RPMI8226 (cell line): Measurements from ENCODE around the gene CD86.

ENCODE experiments used
- DNase-seq: peaks from one replicate; pipeline ENCODE4 v3.0.0-alpha.2; 2015

Gene CD86

GRCh38 chr3:122060040-122060698 is 5.0 kb downstream of the CD86 start:
- no peak for DNase-seq

DNA sequence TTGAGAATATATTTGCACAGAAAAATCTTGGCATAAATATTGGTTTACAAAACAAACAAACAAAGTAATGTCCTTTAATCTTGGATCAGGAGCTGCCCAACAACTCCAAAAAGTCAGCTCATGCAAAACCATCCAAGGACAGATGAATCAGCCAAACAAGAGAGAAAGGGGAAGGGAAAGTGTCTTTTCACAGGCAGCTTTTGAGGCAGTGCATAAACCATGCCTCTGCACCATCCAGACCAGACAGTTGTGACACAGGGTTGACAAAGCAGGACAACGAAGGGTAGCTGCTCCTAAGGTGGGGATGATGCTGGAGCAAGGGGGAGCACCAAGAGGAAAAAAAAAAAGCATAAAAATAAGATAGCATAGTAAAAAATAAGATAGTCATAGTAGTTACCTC is 8.7 kb downstream of the CD86 start:
- DNase-seq = peak; percentile 7

- no peak for DNase-seq
These were observed 9.2 kb downstream of the CD86 start for GRCh38 chr3:122064326-122064725.

GRCh38 chr3:122066331-122067213 is 11.4 kb downstream of the CD86 start:
- peak; percentile 42 for DNase-seq

- no peak for DNase-seq
These were observed 12.0 kb downstream of the CD86 start for GRCh38 chr3:122067214-122067550.

DNA sequence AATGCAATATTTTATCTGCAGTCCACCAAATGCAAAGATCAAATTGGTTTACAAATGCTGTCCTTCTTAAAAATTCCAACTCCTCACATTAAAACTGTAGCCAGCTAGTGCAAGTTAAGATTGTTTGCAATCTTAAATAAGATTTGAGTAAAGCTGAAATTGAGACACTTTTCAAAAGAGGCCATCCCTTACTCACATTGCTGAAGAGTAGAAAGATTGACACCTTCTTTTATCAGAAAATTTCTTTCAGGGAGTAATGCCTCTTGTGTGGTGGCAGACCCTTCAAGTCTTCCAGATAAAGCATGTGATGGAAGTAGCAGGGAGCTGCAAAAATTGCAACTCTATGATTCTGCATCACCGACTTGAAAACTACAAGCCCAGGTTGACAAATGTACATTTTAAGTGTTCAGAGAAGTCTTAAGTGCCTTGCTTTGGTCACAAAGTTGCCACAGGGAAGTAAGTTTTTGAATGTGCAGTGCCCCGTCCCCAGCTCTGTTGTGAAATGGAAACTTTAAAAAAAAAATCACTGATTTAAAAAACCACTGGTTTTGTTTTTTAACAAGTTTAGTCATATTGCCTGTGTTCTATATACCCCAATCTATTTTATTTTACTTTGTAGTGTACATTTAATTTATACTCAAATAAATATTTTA is 12.6 kb downstream of the CD86 start:
- DNase-seq = no peak

GRCh38 chr3:122074621-122075265 is 19.6 kb downstream of the CD86 start:
- peak; percentile 42 for DNase-seq

DNA sequence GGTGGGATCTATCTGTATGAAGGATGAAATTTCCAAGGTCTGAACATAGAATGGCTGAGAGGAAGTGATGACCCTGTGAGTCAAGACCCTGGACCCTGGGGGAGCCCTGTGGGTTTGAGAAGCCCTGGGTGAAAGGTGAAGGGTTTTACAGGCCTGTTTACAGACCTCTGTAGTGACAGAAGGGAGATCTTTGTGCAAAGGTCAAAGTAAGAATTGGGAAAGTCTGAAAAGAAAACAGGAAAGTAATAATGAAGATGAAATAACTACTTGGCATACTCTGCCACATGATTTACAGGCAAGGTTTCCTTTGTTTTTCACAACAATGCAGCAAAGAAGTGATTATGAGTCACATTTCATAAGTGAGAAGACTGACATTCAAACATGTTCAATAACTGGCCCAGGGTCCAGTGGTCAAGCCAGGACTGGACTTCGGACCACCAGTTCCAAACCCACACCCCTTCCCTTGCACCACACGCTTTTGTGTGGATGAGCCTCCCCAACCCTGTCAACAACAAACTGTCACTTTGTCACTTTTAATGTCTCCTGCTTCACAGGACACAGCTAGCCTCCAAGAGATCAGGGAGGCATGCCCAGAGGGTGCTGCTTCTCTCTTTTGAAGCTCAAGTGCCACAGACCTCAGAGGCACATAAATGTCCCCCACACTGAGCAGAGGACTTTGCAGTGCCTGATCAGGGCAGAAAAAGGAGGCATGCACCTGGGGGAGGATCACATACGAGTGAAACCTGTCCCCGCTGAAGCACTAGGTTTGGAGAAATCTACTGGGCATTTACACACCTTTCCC is 21.5 kb downstream of the CD86 start:
- DNase-seq = peak; percentile 67

GRCh38 chr3:122077293-122078234 is 22.4 kb downstream of the CD86 start:
- DNase-seq = peak; percentile 71

DNA sequence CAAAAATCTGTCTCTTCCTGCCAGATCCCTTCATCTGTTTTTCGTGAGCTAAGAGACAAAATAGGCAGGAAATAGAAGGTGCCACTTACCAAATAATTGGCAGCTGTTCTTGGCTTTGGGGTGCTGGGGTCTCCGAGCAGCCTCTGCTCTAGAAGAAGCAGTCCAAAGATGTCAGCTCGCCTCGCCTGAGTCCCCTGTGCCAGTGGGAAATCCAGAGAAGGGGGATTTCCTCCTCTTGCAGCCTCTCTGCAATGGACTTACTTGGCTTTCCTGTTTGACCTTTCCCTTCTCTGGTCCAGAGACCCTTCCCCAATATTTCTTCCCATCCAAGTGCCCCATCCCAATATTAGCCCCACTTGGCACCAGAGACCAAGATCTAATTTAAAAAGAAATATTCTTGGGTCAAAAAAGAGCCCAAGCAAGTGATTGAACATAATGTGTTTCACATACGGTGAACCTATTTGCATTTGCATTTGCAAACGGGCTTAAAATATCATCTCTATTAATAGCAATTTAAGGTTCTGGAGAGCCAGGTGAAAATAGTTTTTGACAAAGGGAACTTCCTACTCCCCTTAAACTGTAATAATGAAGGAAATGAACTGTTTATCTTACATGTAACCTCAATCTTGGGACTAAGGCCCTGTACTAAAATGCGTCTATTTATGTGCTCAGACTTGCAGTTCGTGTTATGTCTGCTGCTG is 23.2 kb downstream of the CD86 start:
- no peak for DNase-seq

- no peak for DNase-seq
These were observed 24.5 kb downstream of the CD86 start for GRCh38 chr3:122079524-122080206.

DNA sequence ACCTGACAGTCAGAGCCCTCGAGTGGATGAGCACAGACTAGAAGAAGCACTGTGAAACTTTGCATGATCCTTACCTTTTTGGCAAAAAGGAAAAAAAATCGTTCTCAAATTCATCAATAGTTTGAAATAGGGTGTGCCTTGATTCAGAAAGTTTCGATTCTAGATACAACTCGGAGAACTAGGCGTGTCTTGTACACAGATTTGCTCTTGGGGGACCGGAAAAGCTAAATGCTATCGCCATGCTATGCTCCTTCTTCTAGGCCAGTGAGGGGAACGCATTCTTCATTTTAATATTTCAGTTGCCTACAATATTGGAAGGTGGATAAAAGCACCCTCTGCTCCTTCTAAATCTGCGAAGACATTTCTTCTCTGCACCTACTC is 25.0 kb downstream of the CD86 start:
- no peak for DNase-seq

GRCh38 chr3:122081543-122082247 is 26.5 kb downstream of the CD86 start:
- no peak for DNase-seq

DNA sequence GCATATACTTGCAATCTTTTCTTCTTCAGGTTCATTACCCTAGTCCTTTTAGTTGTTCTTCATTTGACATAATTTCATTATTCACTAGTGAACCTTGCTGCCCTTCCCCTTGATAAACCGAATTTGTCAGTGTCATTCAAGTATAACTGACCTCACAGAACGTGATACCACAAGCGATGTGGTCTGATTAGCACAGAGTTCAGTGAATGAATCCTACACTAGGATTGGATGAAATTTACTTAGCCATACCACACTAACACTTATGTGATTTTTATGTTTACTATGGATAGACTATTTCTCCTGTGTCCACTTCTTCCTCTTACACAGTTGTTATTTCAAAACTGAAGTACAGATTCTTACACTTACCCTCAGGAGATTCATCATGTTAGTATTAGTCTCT is 27.2 kb downstream of the CD86 start:
- no peak for DNase-seq

- DNase-seq = no peak
These were observed 29.6 kb downstream of the CD86 start for GRCh38 chr3:122084799-122085198.

- DNase-seq = no peak
These were observed 30.5 kb downstream of the CD86 start for GRCh38 chr3:122085673-122086072.

DNA sequence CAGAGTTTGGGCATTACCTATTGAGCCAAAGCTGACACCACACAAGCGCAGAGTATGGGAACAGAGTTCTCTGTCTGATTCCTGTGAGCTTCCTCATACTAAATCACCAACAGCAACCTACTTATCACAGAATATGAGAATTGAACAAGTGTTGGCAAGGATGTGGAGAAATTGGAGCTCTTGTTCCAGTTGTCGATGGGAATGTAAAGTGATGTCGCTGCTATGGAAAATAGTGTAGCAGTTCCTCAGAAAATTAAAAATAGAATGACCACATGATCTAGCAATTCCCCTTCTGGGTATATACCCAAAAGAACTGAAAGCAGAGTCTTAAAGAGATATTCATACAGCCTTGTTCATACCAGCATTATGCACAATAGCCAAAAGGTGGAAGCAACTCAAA is 33.4 kb downstream of the CD86 start:
- DNase-seq = no peak

- no peak for DNase-seq
These were observed 36.6 kb downstream of the CD86 start for GRCh38 chr3:122091602-122092295.
